ENCODE data around the gene SPOCK1.

- no peak for TF ChIP-seq CTCF (conservative IDR thresholded peaks at IDR 0.05; ENCODE audit: low read depth, low read length)
- no peak for TF ChIP-seq EZH2 (IDR thresholded peaks at IDR 0.05; ENCODE audit: borderline replicate concordance, low read depth, low read length, poor library complexity, severe bottlenecking)
These were observed 448.0 kb downstream of the SPOCK1 start for GRCh38 chr5:137051161-137051560.

Data from A673 (cell line).